Jurkat, Clone E6-1 (cell line): ENCODE data around the gene HIVEP1.
"Not testable (repeated sequence)": the region's sequence is repeated elsewhere in the genome, so short reads cannot be mapped to it uniquely, and the experiment has no call there.

Experiments
- DNase-seq: peaks from one replicate; pipeline ENCODE4 v3.0.0-alpha.2; 2011; ENCODE audit warnings: low read depth, low spot score
- H3K4me3 ChIP-seq: 2 replicates; pipeline ENCODE4 v1.5.1; 2011; ENCODE audit warnings: mild to moderate bottlenecking, low read length, control low read depth, moderate library complexity

Gene HIVEP1

DNA sequence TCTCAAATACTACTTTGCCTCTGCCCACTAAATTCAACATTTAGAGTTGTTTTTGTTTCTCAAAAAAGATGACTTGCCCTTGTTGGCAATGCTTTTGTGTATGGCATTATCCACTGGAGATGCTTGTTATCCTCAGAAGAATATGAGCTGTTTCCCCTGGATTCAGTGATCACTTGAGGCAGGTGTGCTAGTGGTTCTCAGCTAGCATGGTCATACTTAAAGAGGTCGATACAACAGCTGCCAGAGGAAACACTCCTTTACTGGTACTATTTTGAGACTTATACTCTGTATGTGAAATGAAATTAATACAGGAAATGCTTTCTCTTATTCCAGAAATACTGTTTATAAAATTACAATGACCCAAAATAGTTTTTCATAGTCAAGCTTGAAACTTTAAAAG lies 122.5 kb downstream of the HIVEP1 start:
- DNase-seq, result no peak
- no peak overlapping the region for H3K4me3 ChIP-seq

DNA sequence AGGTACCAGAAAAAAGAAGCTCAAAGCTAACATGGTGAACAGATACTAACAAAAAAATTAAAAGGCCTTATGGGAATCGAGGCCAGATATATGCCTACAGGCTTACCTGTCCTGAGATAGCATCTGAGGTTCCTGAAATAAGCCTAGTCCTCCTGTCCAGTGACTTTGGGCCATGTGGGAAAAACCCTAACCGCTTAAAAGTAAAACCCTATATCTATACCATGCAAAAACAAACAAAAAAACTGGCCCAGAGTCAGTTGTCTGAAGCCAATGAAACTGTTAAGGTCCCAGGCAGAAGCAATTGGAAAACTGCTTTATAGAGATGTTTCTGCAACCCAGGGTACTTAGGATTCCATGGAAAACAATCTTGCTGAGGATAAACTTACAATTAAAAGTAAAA lies 122.9 kb downstream of the HIVEP1 start:
- no peak overlapping the region for H3K4me3 ChIP-seq
- DNase-seq, result no peak

- DNase-seq, result no peak
- H3K4me3 ChIP-seq, result no peak overlapping the region
These were observed 124.8 kb downstream of the HIVEP1 start for GRCh38 chr6:12136905-12137304.

DNA sequence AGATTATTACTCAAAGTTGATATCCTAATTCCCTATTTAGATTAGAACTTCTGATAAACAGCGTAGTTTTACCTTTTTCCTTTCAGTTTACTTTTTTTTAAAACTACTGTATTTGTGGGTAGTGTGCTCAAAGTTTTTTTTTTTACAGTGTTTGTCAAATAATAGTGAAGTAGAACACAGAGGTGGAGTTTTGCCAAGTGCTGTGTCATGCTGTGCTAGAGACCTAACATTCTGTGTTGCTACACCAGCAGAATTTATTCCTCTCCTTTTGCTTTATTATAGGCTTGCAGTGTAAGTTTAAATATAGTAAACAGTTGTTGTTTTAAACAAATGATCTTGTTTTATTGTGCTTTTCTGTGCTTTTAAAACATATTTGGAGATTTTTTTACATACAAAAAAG lies 125.4 kb downstream of the HIVEP1 start:
- no peak overlapping the region for H3K4me3 ChIP-seq
- DNase-seq, result no peak

GRCh38 chr6:12138381-12138780 lies 126.3 kb downstream of the HIVEP1 start:
- DNase-seq, result peak; percentile 81
- no peak overlapping the region for H3K4me3 ChIP-seq

DNA sequence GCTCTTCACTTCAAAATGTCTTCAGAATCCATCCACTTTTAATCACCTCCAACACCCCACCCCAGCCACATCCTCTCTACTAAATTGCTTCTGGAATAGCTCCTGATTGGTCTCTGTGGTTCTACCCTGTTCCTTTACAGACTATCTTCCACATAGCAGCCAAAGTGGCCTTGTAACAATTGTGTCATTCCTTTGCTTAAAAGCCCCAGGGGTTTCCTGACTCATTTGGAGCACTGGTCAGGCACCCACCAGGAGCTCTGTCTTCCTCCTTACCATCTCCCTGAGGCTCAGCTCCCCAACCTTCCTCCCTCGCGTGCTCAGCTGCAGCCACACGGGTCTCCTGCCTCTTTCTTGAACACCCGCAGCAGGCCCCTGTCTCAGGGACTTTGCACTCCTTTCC lies 126.8 kb downstream of the HIVEP1 start:
- no peak overlapping the region for H3K4me3 ChIP-seq
- DNase-seq, result no peak

DNA sequence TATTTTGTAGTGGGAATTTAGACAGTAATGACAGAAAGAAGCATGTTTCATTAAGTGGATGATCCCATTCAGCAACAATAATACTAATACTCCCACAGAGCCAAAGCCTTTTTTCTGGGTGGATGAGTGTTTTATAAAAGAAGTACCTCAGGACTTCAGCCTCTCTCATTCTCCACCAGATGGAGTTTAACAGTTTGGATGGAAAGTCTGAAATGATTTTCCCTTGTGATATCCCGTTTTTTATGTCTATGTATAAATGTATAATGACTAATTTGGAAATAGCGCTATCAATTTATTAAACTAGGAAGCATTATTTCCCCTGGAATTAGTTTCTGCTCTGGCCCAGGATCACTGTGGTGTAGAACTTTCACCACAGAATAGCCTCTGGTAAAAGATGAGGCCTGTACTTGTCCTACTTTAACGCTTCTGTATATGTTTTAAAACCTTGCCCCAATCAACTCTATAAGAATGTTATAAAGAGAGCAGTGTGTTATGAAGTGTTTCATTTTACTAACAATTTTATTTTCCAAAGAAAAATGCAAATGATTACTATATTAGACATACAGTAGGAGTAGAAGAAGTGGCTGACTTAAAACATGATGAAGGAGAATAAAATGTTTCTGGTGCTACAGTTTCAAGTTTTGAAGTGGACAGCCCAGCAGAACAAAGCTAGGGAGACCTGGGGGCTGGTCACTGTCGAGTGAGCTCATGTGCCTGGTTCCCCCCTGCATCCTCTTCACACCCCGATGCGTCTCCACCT lies 135.6 kb downstream of the HIVEP1 start:
- DNase-seq, result no peak
- H3K4me3 ChIP-seq, result no peak overlapping the region

GRCh38 chr6:12148317-12148801 lies 136.2 kb downstream of the HIVEP1 start:
- DNase-seq, result no peak
- no peak overlapping the region for H3K4me3 ChIP-seq

- H3K4me3 ChIP-seq, result no peak overlapping the region
- DNase-seq, result no peak
These were observed 136.7 kb downstream of the HIVEP1 start for GRCh38 chr6:12148841-12149240.

DNA sequence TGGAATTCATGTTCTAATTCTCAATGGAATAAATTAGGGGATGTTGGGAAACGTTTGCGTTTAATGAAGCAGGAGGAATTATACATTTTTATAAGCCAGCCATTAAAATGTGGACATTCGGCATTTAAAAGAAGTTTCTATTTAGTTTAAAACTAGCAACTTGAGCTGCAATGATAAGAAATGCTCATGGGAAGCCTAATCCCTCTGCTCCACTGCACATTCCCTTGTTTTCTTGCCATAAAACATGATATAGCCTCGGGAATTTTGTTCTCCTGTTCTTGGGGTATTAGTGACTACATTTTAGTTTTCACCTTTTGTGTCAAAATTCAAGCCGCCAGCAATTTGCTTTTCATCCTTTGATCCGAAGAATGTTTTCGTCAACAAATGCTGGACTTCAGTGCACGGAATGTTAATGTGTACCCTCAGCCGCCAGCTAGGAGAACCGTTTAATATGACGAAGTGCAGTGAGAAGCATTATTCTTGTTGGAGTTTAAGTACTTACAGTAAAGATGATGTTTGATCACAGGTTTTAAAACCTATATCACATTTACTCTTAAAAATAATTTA lies 137.9 kb downstream of the HIVEP1 start:
- no peak overlapping the region for H3K4me3 ChIP-seq
- DNase-seq, result no peak

GRCh38 chr6:12150812-12151432 lies 138.8 kb downstream of the HIVEP1 start:
- H3K4me3 ChIP-seq, result no peak overlapping the region
- DNase-seq, result peak; percentile 26

DNA sequence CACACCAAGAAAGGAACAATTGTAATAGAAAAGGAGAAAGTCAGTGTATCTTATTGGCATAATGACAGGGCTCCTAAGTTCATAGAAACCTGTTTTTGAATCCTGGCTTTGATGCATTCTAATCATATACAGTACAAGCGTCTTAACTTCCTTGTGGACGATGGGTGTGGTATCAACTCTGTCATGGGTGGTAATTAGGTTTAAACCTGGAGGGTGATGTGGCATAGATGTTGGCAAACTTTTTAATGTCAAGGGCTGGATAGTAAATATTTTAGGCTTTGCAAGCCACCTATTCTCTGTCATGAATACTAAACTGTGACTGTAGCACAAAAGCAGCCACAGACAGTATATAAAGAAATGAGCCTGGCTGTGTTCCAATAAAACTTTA lies 139.3 kb downstream of the HIVEP1 start:
- H3K4me3 ChIP-seq, result no peak overlapping the region
- no peak for DNase-seq

DNA sequence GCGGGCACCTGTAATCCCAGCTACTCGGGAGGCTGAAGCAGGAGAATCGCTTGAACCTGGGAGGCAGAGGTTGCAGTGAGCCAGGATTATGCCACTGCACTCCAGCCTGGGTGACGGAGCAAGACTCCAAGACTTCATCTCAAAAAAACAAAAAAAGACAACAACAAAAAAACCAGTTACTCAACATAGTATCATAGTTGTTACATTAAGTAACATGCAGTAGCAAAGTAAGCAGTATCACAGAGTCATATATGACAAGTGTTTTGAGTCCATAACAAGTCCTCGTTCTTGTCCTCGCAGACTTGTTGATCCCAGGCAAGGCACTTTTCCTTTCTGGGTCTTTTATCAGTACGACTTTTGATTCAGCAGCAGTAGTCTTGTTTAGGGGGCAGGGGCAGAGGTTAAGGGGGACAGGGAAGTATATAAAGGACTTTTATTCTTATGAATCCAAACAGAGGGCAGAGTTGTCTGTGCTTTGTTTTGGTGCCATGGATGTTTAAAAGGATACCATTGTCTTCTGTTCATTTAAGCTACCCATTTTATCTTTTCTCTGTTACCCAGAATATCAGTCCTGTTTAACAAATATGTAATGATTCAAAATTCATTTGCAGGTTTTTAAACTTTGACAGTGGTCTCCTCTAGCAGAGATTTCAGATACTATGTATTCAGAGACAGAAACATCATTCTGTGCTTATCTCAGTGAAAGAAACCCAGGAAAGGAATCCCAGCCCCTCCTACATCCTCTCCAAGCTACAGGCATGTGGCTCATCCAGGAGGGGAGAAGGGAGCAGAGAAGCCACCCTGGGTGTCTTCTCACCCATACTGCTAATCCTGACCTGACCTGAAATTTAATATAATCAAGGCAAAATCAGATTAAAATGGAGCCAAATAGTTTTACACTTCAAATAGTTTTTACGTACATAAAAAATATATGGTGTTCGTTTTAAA lies 140.2 kb downstream of the HIVEP1 start:
- DNase-seq, result no peak
- no peak overlapping the region for H3K4me3 ChIP-seq

GRCh38 chr6:12155769-12156168 lies 143.7 kb downstream of the HIVEP1 start:
- not testable (repeated sequence) for DNase-seq, H3K4me3 ChIP-seq

- DNase-seq, result no peak
- H3K4me3 ChIP-seq, result no peak overlapping the region
These were observed 146.7 kb downstream of the HIVEP1 start for GRCh38 chr6:12158686-12159415.

- DNase-seq, result no peak
These were observed 148.2 kb downstream of the HIVEP1 start for GRCh38 chr6:12160326-12160725.

GRCh38 chr6:12162213-12162612 lies 150.1 kb downstream of the HIVEP1 start:
- no peak overlapping the region for H3K4me3 ChIP-seq
- no peak for DNase-seq

More at GRCh38 chr6:12160326-12160725, 148.2 kb downstream of the HIVEP1 start:
- H3K4me3 ChIP-seq, result no peak overlapping the region

DNA sequence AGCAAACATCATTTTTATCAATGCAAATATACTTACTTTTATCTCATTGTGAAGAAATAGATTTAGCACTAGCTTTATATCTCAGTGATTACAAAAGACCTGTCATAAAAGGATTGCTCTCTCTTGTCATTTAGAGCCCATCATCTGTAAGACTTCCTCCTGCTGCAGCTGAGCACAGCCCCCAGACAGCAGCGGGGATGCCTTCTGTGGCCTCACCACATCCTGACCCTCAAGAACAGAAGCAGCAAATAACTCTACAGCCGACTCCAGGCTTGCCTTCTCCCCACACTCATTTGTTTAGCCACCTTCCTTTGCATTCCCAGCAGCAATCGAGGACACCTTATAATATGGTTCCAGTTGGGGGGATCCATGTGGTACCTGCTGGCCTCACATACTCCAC lies 151.0 kb downstream of the HIVEP1 start:
- peak; percentile 92 for DNase-seq
- H3K4me3 ChIP-seq, result no peak overlapping the region
